Neutrophil (primary cell): ENCODE measurements around the gene P2RY2.
"Not testable (repeated sequence)": the region's sequence is repeated elsewhere in the genome, so short reads cannot be mapped to it uniquely, and the experiment has no call there.

Source experiments
- H3K27ac ChIP-seq: fragments of 200-600 bp; sonication (generic); 2 replicates; pipeline ENCODE4 v1.5.1; 2016; ENCODE audit warnings: mild to moderate bottlenecking, moderate library complexity
- H3K27me3 ChIP-seq: fragments of 200-600 bp; sonication (generic); 2 replicates; pipeline ENCODE4 v1.6.0; 2016; ENCODE audit warnings: mild to moderate bottlenecking
- H3K36me3 ChIP-seq: fragments of 200-600 bp; sonication (generic); 2 replicates; pipeline ENCODE4 v1.5.1; 2017
- H3K4me1 ChIP-seq, 2 experiments: fragments of 200-600 bp in 1 of 2; sonication (generic) in 1 of 2; 1 replicate in 1 of 2; 2 replicates in 1 of 2; pipeline versions ENCODE4 v1.5.1 to v1.6.1; 2013 to 2016; ENCODE audit warnings: low read depth in 1 of 2, low read length in 1 of 2, mild to moderate bottlenecking in 1 of 2, moderate library complexity in 1 of 2; ENCODE audit not compliant: control insufficient read depth in 1 of 2, insufficient read depth in 1 of 2
- H3K4me3 ChIP-seq, 2 experiments: fragments of 200-600 bp in 1 of 2; sonication (generic) in 1 of 2; 1 replicate in 1 of 2; 2 replicates in 1 of 2; pipeline ENCODE4 v1.5.1; 2013 to 2016; ENCODE audit warnings: low read depth in 1 of 2, low read length in 1 of 2, mild to moderate bottlenecking in 1 of 2, moderate library complexity in 1 of 2
- H3K9me3 ChIP-seq: fragments of 200-600 bp; sonication (generic); 2 replicates; pipeline ENCODE4 v1.5.1; 2016
- CTCF ChIP-seq: fragments of 200-600 bp; sonication (generic); IDR thresholded peaks from 2 replicates; pipeline ENCODE4 v1.5.1; 2016; ENCODE audit warnings: antibody characterized with exemption

Gene P2RY2

GRCh38 chr11:73272680-73273038 lies 54.6 kb downstream of the P2RY2 start:
- Histone ChIP-seq H3K36me3 (no peaks in the 10 kb centered on the region), H3K4me3 (no peak overlapping the region), H3K27me3 (no peaks in the 10 kb centered on the region), H3K27ac (no peak overlapping the region), H3K9me3 (no peaks in the 10 kb centered on the region), H3K4me1 (peaks cover 0 to 8% of the 10 kb centered on the region in 2 experiments)
- no peak for TF ChIP-seq CTCF

- no peaks in the 10 kb centered on the region for H3K9me3 ChIP-seq
- TF ChIP-seq CTCF: no peak
- H3K4me1 ChIP-seq: peaks cover 0 to 8% of the 10 kb centered on the region in 2 experiments
- no peaks in the 10 kb centered on the region for H3K27me3 ChIP-seq
- no peak overlapping the region for H3K27ac ChIP-seq
- H3K4me3 ChIP-seq: no peak overlapping the region
- no peaks in the 10 kb centered on the region for H3K36me3 ChIP-seq
These were observed 55.3 kb downstream of the P2RY2 start for GRCh38 chr11:73273222-73273895.

DNA sequence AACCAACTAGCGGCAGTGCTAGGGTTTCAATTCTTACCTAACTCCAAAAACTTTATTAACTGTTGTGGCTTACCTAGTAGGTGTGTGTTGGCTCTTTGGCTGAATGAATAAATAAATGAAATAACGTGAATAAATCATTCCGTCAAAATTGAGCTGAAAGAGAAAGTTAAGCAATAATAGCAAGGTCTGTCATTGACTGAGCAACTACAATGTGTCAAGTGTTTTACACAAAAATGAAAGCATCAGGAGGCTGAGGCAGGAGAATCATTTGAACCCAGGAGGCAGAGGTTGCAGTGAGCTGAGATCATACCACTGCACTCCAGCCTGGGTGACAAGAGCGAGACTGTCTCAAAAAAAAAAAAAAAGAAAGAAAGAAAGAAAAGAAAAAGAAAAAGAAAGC lies 56.1 kb downstream of the P2RY2 start:
- H3K36me3 ChIP-seq, H3K9me3 ChIP-seq, H3K4me1 ChIP-seq, H3K4me3 ChIP-seq, H3K27me3 ChIP-seq, H3K27ac ChIP-seq: not testable (repeated sequence)

GRCh38 chr11:73274722-73275380 lies 56.8 kb downstream of the P2RY2 start:
- Histone ChIP-seq H3K27me3 (no peaks in the 10 kb centered on the region), H3K4me1 (peaks cover 0 to 8% of the 10 kb centered on the region in 2 experiments), H3K27ac (no peak overlapping the region), H3K9me3 (no peaks in the 10 kb centered on the region), H3K4me3 (no peak overlapping the region), H3K36me3 (no peaks in the 10 kb centered on the region)
- TF ChIP-seq CTCF: no peak

DNA sequence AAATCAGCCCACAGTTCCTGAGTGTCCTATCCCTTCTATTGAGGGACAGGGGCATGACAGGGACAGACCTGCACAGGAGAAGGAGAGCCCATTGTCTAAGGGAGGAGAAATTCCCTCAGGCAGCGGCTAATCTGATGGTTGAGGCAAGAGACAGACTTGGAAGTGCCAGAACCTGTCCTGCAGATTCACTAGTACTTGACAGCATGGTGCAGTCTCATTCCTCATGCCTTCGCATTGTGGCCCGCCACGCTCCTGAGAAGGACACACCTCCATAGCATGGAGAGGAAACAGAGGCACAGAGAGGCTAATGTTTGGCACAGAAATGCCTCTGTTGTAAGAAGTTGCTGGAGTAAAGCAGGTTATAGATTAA lies 57.3 kb downstream of the P2RY2 start:
- Histone ChIP-seq H3K27ac (no peak overlapping the region), H3K9me3 (no peaks in the 10 kb centered on the region), H3K4me1 (peaks cover 0 to 8% of the 10 kb centered on the region in 2 experiments), H3K36me3 (no peaks in the 10 kb centered on the region), H3K4me3 (no peak overlapping the region), H3K27me3 (no peaks in the 10 kb centered on the region)
- no peak for TF ChIP-seq CTCF

GRCh38 chr11:73277467-73277866 lies 59.4 kb downstream of the P2RY2 start:
- H3K36me3 ChIP-seq: no peaks in the 10 kb centered on the region

More at GRCh38 chr11:73277467-73277866, 59.4 kb downstream of the P2RY2 start:
- TF ChIP-seq CTCF: no peak
- Histone ChIP-seq H3K9me3 (no peaks in the 10 kb centered on the region), H3K27ac (no peak overlapping the region), H3K4me3 (no peak overlapping the region), H3K27me3 (no peaks in the 10 kb centered on the region), H3K4me1 (peaks cover 0 to 5% of the 10 kb centered on the region in 2 experiments)
